ENCODE data around the gene NOTO.

Gene NOTO

DNA sequence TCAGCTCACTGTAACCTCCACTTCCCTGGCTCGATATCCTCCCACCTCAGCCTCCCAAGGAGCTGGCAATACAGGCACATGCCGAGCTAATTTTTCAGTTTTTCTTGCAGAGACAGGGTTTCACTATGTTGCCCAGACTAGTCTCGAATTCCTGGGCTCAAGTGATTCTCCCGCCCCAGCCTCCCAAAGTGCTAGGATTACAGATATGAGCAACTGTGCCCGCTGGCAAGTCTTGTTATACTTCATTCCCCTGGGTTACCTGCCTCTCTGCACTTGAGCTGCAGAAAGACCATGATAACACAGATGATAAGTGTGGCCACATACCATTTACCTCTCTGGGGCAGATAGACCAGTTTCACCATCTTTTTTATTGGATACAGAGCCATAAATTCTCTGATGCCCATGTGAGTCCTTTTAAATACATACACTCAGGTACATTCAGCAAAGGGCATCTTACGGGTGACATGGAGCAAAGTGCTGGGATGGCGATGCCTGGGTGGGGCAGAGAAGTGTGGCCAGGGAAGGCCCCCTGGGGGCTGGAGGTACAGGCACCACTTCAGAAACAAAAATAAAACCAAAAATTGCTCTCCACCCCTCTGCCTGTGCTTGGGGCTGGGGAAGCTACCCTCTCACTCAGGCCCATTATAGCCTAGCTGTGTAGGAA is 52.1 kb downstream of the NOTO start:
- H3K27me3 ChIP-seq (ENCODE audit: insufficient read depth, poor library complexity, severe bottlenecking) = no peaks in the 10 kb centered on the region
- H3K4me3 ChIP-seq (ENCODE audit: severe bottlenecking) = no peak overlapping the region
- H3K9me3 ChIP-seq (ENCODE audit: severe bottlenecking) = no peaks in the 10 kb centered on the region
- H3K4me1 ChIP-seq (ENCODE audit: insufficient read depth, poor library complexity, severe bottlenecking) = peaks cover 10% of the 10 kb centered on the region
- peak overlapping the region; percentile 33 for H3K27ac ChIP-seq (ENCODE audit: poor library complexity, severe bottlenecking)
- ATAC-seq (ENCODE audit: low read depth) (no peak), DNase-seq (ENCODE audit: low spot score) (no peak)
- peaks cover 46% of the 10 kb centered on the region for H3K36me3 ChIP-seq (ENCODE audit: low read depth)
- TF ChIP-seq, protein P1, sequence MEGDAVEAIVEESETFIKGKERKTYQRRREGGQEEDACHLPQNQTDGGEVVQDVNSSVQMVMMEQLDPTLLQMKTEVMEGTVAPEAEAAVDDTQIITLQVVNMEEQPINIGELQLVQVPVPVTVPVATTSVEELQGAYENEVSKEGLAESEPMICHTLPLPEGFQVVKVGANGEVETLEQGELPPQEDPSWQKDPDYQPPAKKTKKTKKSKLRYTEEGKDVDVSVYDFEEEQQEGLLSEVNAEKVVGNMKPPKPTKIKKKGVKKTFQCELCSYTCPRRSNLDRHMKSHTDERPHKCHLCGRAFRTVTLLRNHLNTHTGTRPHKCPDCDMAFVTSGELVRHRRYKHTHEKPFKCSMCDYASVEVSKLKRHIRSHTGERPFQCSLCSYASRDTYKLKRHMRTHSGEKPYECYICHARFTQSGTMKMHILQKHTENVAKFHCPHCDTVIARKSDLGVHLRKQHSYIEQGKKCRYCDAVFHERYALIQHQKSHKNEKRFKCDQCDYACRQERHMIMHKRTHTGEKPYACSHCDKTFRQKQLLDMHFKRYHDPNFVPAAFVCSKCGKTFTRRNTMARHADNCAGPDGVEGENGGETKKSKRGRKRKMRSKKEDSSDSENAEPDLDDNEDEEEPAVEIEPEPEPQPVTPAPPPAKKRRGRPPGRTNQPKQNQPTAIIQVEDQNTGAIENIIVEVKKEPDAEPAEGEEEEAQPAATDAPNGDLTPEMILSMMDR (IDR thresholded peaks at IDR 0.05; ENCODE audit: poor library complexity, severe bottlenecking) = no peak

DNA sequence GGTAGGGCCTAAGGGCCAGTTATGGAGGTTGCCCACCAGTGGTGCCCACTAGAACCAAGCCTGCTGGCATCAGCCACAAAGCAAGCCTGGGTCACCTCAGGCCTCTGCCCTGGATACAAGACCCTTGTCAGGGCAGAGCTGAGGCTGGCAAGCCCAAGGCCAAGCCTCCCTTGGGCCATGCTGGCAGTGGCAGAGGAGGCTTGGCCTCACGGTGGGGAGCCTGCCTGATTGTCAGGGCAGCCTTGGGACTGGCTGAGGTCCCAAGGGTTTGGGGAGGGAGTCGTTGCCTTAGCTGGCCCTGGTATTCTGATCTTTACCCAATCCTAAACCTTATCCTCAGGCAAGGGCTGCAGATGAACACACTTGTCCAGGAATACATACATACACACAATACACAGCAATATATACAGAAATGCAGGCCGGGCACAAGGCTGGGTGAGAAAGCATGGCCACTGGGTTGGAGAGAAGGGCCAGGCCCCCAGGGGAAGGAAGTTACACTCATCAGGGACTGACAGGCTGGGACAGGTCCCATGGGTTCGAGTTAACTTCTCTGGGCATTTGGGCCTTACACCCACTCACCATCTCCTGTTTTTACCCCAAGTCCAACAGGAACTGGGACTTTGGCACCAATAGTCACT is 52.8 kb downstream of the NOTO start:
- Histone ChIP-seq H3K4me1 (ENCODE audit: insufficient read depth, poor library complexity, severe bottlenecking) (peaks cover 10% of the 10 kb centered on the region), H3K36me3 (ENCODE audit: low read depth) (peaks cover 39% of the 10 kb centered on the region), H3K27me3 (ENCODE audit: insufficient read depth, poor library complexity, severe bottlenecking) (no peaks in the 10 kb centered on the region), H3K4me3 (ENCODE audit: severe bottlenecking) (no peak overlapping the region), H3K27ac (ENCODE audit: poor library complexity, severe bottlenecking) (peak overlapping the region; percentile 33), H3K9me3 (ENCODE audit: severe bottlenecking) (no peaks in the 10 kb centered on the region)
- DNase-seq (ENCODE audit: low spot score) = no peak
- peak; percentile 54 for ATAC-seq (ENCODE audit: low read depth)
- TF ChIP-seq, protein P1 (IDR thresholded peaks at IDR 0.05; ENCODE audit: poor library complexity, severe bottlenecking) = no peak

DNA sequence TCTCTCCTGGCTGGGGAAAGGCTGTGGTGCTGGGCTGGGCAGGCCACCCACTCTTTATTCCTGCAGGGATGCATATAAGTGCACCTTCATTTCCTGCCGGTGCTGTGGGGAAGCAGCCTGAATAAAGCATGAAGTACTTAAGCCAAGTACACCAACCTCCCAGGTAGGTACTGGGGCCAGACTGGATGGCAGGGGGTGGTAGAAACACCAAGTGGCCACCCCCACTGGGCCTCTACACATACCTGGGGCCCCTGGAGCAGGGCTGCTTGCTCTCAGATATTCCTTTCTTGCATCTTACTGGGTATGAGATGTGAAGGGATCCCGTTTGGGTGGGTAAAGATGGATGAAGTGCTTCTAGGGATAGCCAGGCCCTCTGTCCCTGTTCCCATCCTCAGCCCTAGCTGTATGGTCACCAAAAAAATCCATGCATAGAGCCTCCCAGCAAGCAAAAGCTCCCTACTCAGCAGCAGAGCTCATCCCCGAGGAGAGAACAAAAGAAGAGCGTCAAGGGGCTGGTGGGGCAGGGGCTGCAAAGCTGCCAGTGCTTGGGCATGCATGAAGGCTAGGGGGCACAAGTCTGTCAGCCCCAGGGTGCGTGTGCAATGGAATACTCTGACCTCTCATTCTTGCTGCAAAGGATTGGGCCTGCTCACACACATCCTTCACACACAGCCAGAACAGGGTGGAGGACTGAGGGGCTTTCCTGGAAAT is 53.7 kb downstream of the NOTO start:
- ATAC-seq (ENCODE audit: low read depth) (no peak), DNase-seq (ENCODE audit: low spot score) (no peak)
- H3K4me3 ChIP-seq (ENCODE audit: severe bottlenecking) = no peak overlapping the region
- H3K27ac ChIP-seq (ENCODE audit: poor library complexity, severe bottlenecking) = peak overlapping the region; percentile 33
- peaks cover 30% of the 10 kb centered on the region for H3K36me3 ChIP-seq (ENCODE audit: low read depth)
- peaks cover 10% of the 10 kb centered on the region for H3K4me1 ChIP-seq (ENCODE audit: insufficient read depth, poor library complexity, severe bottlenecking)
- no peaks in the 10 kb centered on the region for H3K9me3 ChIP-seq (ENCODE audit: severe bottlenecking)
- TF ChIP-seq, protein P1 (IDR thresholded peaks at IDR 0.05; ENCODE audit: poor library complexity, severe bottlenecking) = no peak
- no peaks in the 10 kb centered on the region for H3K27me3 ChIP-seq (ENCODE audit: insufficient read depth, poor library complexity, severe bottlenecking)

DNA sequence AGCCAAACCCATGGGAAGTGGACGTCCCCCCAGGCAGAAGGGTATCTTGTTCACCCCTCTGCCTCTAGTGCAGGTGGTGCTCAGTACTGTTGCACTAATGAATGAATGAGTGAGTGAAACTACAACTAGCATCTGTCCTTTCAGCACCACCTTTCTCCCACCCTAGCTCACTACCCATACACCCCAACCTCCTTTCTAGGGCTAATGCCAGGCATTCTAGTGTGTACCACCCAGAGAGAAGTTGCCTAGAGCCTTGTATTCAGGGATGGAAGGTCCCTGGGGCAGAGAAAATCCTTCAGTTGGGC is 54.2 kb downstream of the NOTO start:
- Histone ChIP-seq H3K36me3 (ENCODE audit: low read depth) (peaks cover 28% of the 10 kb centered on the region), H3K4me1 (ENCODE audit: insufficient read depth, poor library complexity, severe bottlenecking) (peaks cover 10% of the 10 kb centered on the region), H3K27ac (ENCODE audit: poor library complexity, severe bottlenecking) (no peak overlapping the region), H3K27me3 (ENCODE audit: insufficient read depth, poor library complexity, severe bottlenecking) (no peaks in the 10 kb centered on the region), H3K4me3 (ENCODE audit: severe bottlenecking) (no peak overlapping the region), H3K9me3 (ENCODE audit: severe bottlenecking) (no peaks in the 10 kb centered on the region)
- TF ChIP-seq, protein P1 (IDR thresholded peaks at IDR 0.05; ENCODE audit: poor library complexity, severe bottlenecking) = no peak
- DNase-seq (ENCODE audit: low spot score) (no peak), ATAC-seq (ENCODE audit: low read depth) (no peak)
